SK-N-SH treated with all-trans-retinoic acid at 6 μM for 48 hours (cell line): Measurements from ENCODE around the gene GON4L.
A peak's percentile ranks its signal among the peaks of the same experiment; 100 is the strongest.

Source experiments
- ATAC-seq: fragments of 200-7000 bp; cut with Tn5 transposase; 3 replicates; pipeline ENCODE4 v1.9.1; 2020; ENCODE audit warnings: mild to moderate bottlenecking, moderate library complexity
- ARNTL ChIP-seq: fragments of 450-650 bp; formaldehyde crosslinking; IDR thresholded peaks from 2 replicates; pipeline ENCODE4 v1.5.0; 2020; ENCODE audit warnings: low read depth, mild to moderate bottlenecking, moderate library complexity, borderline replicate concordance
- BACH2 ChIP-seq: fragments of 250-450 bp; sonication (Bioruptor Pico); IDR thresholded peaks from 2 replicates; pipeline ENCODE4 v1.9.0; 2021; ENCODE audit warnings: mild to moderate bottlenecking, borderline replicate concordance
- CREB5 ChIP-seq: fragments of 250-450 bp; sonication (Bioruptor Pico); IDR thresholded peaks from 2 replicates; pipeline ENCODE4 v1.5.1; 2020; ENCODE audit warnings: low read depth, mild to moderate bottlenecking, moderate library complexity
- CSDC2 ChIP-seq: fragments of 250-450 bp; sonication (Bioruptor Pico); IDR thresholded peaks from 2 replicates; pipeline ENCODE4 v1.5.0; 2020; ENCODE audit warnings: mild to moderate bottlenecking, moderate library complexity
- CSRNP3 ChIP-seq: fragments of 250-450 bp; sonication (Bioruptor Pico); IDR thresholded peaks from 2 replicates; pipeline ENCODE4 v1.5.1; 2021; ENCODE audit warnings: mild to moderate bottlenecking, moderate library complexity
- GLIS3 ChIP-seq: fragments of 250-450 bp; sonication (Bioruptor Pico); IDR thresholded peaks from 2 replicates; pipeline ENCODE4 v1.5.0; 2020; ENCODE audit warnings: mild to moderate bottlenecking, moderate library complexity
- ISL1 ChIP-seq: fragments of 250-450 bp; sonication (Bioruptor Pico); IDR thresholded peaks from 2 replicates; pipeline ENCODE4 v2.1.2; 2022; ENCODE audit warnings: mild to moderate bottlenecking, moderate library complexity
- PATZ1 ChIP-seq: fragments of 250-450 bp; sonication (Bioruptor Pico); IDR thresholded peaks from 2 replicates; pipeline ENCODE4 v1.8.0; 2020; ENCODE audit warnings: mild to moderate bottlenecking, moderate library complexity, borderline replicate concordance
- POU6F1 ChIP-seq: fragments of 250-450 bp; sonication (Bioruptor Pico); IDR thresholded peaks from 2 replicates; pipeline ENCODE4 v1.8.0; 2021; ENCODE audit warnings: low read depth, mild to moderate bottlenecking, moderate library complexity, borderline replicate concordance
- PPARA ChIP-seq: fragments of 250-450 bp; sonication (Bioruptor Pico); IDR thresholded peaks from 2 replicates; pipeline ENCODE4 v1.5.0; 2020; ENCODE audit warnings: mild to moderate bottlenecking, borderline replicate concordance
- RARB ChIP-seq: fragments of 250-450 bp; sonication (Bioruptor Pico); IDR thresholded peaks from 2 replicates; pipeline ENCODE4 v1.8.0; 2021; ENCODE audit warnings: mild to moderate bottlenecking, moderate library complexity
- SNAI2 ChIP-seq: fragments of 250-450 bp; sonication (Bioruptor Pico); IDR thresholded peaks from 2 replicates; pipeline ENCODE4 v1.5.0; 2020; ENCODE audit warnings: mild to moderate bottlenecking, moderate library complexity
- TCF4 ChIP-seq: fragments of 250-450 bp; sonication (Bioruptor Pico); IDR thresholded peaks from 2 replicates; pipeline ENCODE4 v1.8.0; 2021; ENCODE audit warnings: mild to moderate bottlenecking, moderate library complexity, borderline replicate concordance
- TOX ChIP-seq: fragments of 250-450 bp; sonication (Bioruptor Pico); IDR thresholded peaks from 2 replicates; pipeline ENCODE4 v1.8.0; 2021; ENCODE audit warnings: mild to moderate bottlenecking, moderate library complexity, borderline replicate concordance
- TSHZ2 ChIP-seq: fragments of 250-450 bp; sonication (Bioruptor Pico); IDR thresholded peaks from 2 replicates; pipeline ENCODE4 v1.5.0; 2020; ENCODE audit warnings: mild to moderate bottlenecking, moderate library complexity
- ZC3H10 ChIP-seq: fragments of 250-450 bp; sonication (Bioruptor Pico); IDR thresholded peaks from 2 replicates; pipeline ENCODE4 v1.5.1; 2021; ENCODE audit warnings: mild to moderate bottlenecking, moderate library complexity
- ZFP3 ChIP-seq: fragments of 250-450 bp; sonication (Bioruptor Pico); IDR thresholded peaks from 2 replicates; pipeline ENCODE4 v1.5.0; 2020; ENCODE audit warnings: mild to moderate bottlenecking, moderate library complexity
- ZFP30 ChIP-seq: fragments of 450-650 bp; formaldehyde crosslinking; IDR thresholded peaks from 2 replicates; pipeline ENCODE4 v1.5.0; 2022; ENCODE audit warnings: mild to moderate bottlenecking, moderate library complexity
- ZNF70 ChIP-seq: fragments of 450-650 bp; formaldehyde crosslinking; IDR thresholded peaks from 2 replicates; pipeline ENCODE4 v1.5.0; 2020; ENCODE audit warnings: mild to moderate bottlenecking, moderate library complexity
- ZNF8 ChIP-seq: fragments of 450-650 bp; formaldehyde crosslinking; IDR thresholded peaks from 2 replicates; pipeline ENCODE4 v1.5.0; 2020; ENCODE audit warnings: mild to moderate bottlenecking, moderate library complexity

Gene GON4L

GRCh38 chr1:155859881-155860871 lies 3.2 kb upstream of the GON4L start:
- no peak for TF ChIP-seq RARB (CRISPR knock-in tag)
- no peak for TF ChIP-seq BACH2
- TF ChIP-seq ZC3H10: no peak
- TF ChIP-seq PATZ1: peak; percentile 72; the same call in 1 of the 2 replicates
- TF ChIP-seq CREB5 (CRISPR knock-in tag): no peak; the same call in 1 of the 2 replicates
- TF ChIP-seq TSHZ2 (CRISPR knock-in tag): no peak
- TF ChIP-seq ZFP3 (CRISPR knock-in tag): no peak; the same call in 1 of the 2 replicates
- TF ChIP-seq ZFP30 (CRISPR knock-in tag): peak; percentile 49; the same call in 1 of the 2 replicates
- no peak for TF ChIP-seq GLIS3 (CRISPR knock-in tag)
- no peak for TF ChIP-seq SNAI2
- no peak for TF ChIP-seq ISL1 (CRISPR knock-in tag)
- TF ChIP-seq ZNF8: no peak
- TF ChIP-seq PPARA (CRISPR knock-in tag): no peak; the same call in 1 of the 2 replicates
- TF ChIP-seq ZNF70: no peak
- peak; percentile 60 for ATAC-seq

GRCh38 chr1:155859234-155859829 lies 2.3 kb upstream of the GON4L start, which contains the start of gene SYT11:
Gene SYT11, plus strand, starts transcription at chr1:155859567. Its CDS starts 195 bp downstream, at chr1:155859762.
- TF ChIP-seq POU6F1 (CRISPR knock-in tag) (no peak), ZNF70 (no peak), ZC3H10 (no peak), CSRNP3 (no peak), ARNTL (CRISPR knock-in tag) (no peak), CREB5 (CRISPR knock-in tag) (no peak), CSDC2 (no peak), TCF4 (CRISPR knock-in tag) (no peak), TOX (CRISPR knock-in tag) (no peak), ZFP30 (CRISPR knock-in tag) (no peak)
- peak; percentile 84 for ATAC-seq
